Thyroid gland (tissue), 4 donors: ENCODE measurements around the gene HLA-DMB.
"Not testable (repeated sequence)": the region's sequence is repeated elsewhere in the genome, so short reads cannot be mapped to it uniquely, and the experiment has no call there.

Source experiments
- CTCF ChIP-seq, 6 experiments: fragments of 200-600 bp in 3 of 6; fragments of 450-650 bp in 3 of 6; sonication (generic) in 3 of 6; IDR thresholded peaks; one replicate each; pipeline ENCODE4 v1.5.1; 2016 to 2019; ENCODE audit warnings: antibody characterized with exemption in 6 of 6, mild to moderate bottlenecking in 2 of 6, inconsistent platforms in 1 of 6, moderate library complexity in 1 of 6
- POLR2A ChIP-seq, 2 donors: fragments of 450-650 bp; IDR thresholded peaks; one replicate each; pipeline ENCODE4 v1.6.1; 2017; ENCODE audit warnings: antibody characterized with exemption in 2 of 2, mild to moderate bottlenecking in 2 of 2, moderate library complexity in 1 of 2

GRCh38 chr6:32942555-32943123 lies 1.8 kb upstream of the HLA-DMB start:
- not testable (repeated sequence) for TF ChIP-seq CTCF, POLR2A (IDR thresholded peaks at IDR 0.05)
